C1 segment of cervical spinal cord (tissue), 14 donors: ENCODE results near the gene SVIL.
"Not testable (repeated sequence)": the region's sequence is repeated elsewhere in the genome, so short reads cannot be mapped to it uniquely, and the experiment has no call there.

Experiments used
- DNase-seq, 14 donors: peaks; one replicate each; lab custom pipeline; 2025; lab: John Stamatoyannopoulos, UW

SVIL gene

GRCh38 chr10:29622382-29622922, 12.3 kb downstream of the SVIL start:
- DNase-seq = no peak

DNA sequence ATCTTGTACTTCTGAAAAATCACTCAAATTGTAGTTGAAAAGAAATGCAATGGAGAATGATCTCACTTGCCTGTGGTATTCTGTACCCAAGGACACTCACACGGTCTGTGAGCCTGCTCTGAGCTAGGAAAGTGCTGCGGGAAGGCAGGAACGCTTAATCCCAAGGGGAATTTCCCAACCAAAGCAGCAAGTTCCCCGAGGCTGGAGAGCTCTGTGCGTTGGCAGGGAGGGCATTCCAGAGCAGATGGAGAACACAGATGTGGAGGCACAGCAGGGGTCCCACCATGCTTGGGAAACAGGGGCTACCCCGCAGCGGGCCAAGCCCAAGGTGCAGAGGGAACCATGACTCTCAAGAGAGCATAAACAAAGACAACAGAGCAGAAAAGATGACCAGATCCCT, 13.6 kb downstream of the SVIL start:
- no peak for DNase-seq

- no peak for DNase-seq
Observed at GRCh38 chr10:29620112-29620690, 14.6 kb downstream of the SVIL start.

GRCh38 chr10:29619241-29619669, 15.5 kb downstream of the SVIL start:
- no peak for DNase-seq

GRCh38 chr10:29618341-29619171, 16.2 kb downstream of the SVIL start:
- DNase-seq = no peak

DNA sequence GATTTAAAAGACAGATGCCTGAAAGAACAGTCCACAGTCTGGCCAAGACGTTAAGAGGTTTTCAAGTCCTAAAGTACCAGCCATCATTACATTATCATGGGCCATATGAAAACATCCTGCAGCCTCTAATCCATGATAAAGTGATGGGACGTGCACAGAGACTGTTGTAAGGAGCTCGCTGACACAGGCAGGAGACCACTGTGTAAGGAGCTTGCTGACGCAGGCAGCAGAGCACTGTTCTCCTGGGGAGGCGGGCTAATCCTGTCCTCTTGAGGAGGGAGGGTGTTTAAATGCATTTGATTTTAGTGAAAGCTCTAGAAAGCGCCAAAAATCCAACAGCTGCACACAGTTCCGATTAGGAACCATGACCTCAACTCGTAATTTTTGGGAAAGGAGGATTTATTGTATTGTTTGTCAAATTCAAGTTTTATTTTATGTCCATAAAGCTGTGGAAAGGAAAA, 16.9 kb downstream of the SVIL start:
- no peak for DNase-seq

DNA sequence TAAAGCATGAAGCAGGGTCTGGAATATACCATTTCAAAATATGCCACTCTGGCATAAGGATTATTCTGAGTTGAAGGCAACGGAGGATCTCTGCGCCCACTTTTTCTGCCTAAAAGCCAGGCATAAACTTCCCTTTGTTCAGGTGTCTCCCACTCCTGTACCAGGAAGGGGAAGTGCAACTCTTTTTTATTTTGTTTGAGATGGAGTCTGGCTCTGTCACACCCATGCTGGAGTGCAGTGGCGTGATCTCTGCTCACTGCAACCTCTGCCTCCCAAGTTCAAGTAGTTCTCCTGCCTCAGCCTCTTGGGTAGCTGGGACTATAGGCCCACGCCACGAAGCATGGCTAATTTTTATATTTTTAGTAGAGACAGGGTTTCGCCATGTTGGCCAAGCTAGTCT, 18.2 kb downstream of the SVIL start:
- no peak for DNase-seq

DNA sequence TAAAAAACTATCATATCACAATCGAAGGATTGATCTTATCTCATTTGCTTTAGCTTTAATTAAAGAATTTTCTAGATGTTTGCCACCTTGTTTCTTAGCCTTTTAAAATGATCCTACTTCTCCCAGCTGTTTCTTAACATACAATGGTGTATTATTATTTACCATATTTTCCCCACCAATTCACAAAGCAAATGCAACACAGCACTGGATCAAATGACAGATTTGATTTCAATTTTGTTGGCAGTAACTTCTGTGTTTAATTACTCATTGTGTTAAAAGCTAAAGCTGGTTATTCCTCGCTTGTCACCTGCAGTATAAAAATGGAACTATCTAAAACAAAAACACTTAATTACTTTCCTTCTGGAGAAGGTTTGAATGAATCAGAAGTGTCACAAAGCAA, 19.6 kb downstream of the SVIL start:
- no peak for DNase-seq

DNA sequence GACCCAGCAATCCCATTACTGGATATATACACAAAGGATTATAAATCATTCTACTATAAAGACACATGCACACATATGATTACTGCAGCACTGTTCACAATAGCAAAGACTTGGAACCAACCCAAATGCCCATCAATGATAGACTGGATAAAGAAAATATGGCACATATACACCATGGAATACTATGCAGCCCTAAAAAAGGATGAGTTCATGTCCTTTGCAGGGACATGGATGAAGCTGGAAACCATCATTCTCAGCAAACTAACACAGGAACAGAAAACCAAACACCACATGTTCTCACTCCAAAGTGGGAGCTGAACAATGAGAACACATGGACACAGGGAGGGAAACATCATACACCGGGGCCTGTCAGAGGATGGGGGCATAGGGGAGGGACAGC, 20.5 kb downstream of the SVIL start:
- DNase-seq = not testable (repeated sequence)

GRCh38 chr10:29613791-29614190, 21.0 kb downstream of the SVIL start:
- no peak for DNase-seq

- no peak for DNase-seq
Observed at GRCh38 chr10:29613196-29613595, 21.6 kb downstream of the SVIL start.

DNA sequence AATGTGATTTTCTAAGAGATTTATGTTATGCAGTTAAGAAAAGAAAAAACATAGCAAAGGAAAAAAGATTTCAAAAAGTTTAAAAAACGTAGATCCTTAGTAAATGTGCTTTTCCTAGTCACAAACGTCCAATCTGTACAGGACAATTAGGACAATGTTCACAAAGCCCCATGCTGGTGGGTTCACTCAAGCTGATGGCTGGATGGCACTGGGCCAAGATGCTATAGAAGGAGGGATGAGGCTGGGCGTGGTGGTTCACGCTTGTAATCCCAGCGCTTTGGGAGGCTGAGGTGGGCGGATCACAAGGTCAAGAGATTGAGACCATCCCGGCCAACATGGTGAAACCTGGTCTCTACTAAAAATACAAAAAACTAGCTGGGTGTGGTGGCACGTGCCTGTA, 22.1 kb downstream of the SVIL start:
- DNase-seq = no peak

- DNase-seq = no peak
Observed at GRCh38 chr10:29611781-29612381, 22.9 kb downstream of the SVIL start.

GRCh38 chr10:29610876-29611647, 23.7 kb downstream of the SVIL start:
- DNase-seq = no peak

DNA sequence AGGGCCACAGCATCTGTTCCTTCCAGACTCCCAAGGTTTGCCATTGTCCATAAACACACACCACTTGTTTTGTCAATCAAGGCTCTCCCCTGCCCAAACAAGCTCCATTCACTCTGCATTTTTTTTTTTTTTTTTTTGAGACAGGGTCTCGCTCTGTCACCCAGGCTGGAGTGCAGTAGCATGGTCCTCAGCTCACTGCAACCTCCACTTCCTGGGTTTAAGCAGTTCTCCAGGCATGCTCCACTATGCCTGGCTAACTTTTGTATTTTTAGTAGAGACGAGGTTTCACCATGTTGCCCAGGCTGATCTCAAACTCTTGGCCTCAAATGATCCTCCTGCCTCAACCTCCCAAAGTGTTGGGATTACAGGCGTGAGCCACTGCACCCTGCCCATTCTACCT, 24.4 kb downstream of the SVIL start:
- DNase-seq = not testable (repeated sequence)

DNA sequence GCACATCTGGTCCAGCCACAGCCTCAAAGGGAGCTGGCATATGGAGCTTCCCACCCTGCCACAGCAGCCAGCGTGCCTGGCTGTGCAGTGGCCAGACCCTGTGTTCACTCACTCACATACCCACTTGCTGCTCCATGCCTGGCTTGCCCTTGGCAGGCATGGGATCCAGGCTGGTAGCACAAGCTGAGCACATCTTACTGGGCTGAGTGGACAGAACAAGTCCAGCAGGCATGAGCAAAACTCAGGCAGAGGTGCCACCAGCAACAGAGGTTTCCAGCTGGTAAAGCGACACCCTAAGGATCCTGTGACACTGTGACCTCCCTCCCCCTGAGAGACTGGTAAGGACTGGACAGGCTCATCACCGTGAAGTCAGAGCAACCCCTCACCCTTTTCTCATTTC, 25.1 kb downstream of the SVIL start:
- no peak for DNase-seq

- DNase-seq = no peak
Observed at GRCh38 chr10:29608476-29609301, 26.1 kb downstream of the SVIL start.

- DNase-seq = no peak
Observed at GRCh38 chr10:29608062-29608461, 26.7 kb downstream of the SVIL start.

DNA sequence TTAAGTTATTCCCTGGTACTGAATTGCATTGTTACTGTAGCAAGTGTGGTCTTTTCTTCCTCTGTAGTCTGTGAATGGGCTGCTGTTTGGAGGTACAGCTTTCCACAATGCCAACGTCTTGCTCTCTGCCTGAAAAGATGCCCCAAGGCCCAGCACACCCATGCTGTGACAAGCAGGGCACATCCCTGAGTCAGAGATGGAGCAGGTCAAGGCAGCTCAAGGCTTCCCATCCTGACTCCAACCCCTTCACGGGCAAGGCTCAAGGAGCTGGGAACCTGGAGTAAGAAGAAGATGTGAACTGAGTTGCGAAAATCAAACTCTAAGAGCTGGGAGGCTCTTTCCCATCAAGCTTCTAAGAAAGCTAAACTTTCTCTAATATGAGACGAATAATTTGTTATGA, 27.2 kb downstream of the SVIL start:
- no peak for DNase-seq

DNA sequence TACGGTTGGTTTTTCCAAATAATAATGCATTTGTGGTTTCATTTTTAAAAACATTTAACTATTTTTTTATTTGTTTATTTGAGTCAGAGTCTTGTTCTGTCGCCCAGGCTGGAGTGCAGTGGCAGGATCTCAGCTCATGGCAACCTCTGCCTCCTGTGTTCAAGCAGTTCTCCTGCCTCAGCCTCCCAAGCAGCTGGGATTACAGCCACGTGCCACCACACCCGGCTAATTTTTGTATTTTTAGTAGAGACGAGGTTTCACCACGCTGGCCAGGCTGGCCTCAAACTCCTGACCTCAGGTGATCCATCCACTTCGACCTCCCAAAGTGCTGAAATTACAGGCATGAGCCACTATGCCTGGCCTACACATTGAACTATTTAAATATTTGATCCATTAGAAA, 28.1 kb downstream of the SVIL start:
- not testable (repeated sequence) for DNase-seq

DNA sequence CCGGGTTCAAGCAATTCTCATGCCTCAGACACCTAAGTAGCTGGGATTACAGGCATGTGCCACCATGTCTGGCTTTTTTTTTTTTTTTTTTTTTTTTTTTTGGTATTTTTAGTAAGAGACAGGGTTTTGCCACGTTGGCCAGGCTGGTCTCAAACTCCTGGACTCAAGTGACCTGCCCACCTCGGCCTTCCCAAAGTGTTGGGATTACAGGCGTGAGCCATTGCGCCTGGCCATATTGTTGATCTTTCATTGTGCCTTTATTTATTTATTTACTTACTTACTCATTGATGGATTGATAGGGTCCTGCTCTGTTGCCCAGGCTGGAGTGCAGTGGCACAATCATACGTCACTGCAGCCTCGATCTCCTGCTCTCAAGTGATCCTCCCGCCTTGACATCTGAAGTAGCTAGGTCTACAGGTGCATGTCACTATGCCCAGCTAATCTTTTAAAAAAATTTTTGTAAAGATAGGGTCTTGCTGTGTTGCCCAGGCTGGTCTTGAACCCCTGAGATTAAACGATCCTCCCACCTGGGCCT, 30.4 kb downstream of the SVIL start:
- no peak for DNase-seq
